Activated CD4-positive, alpha-beta T cell treated with anti-CD3 and anti-CD28 coated beads, Interleukin-2, amount 10 ng/mL, durations not matched to agents 7 days and 5 days (primary cell): ENCODE measurements around the gene TEX22. TPM values are rescaled to one million over a fixed set of nuclear protein-coding genes. Genes with fewer than 3 reads are reported as not detected.

Experiments
- CTCF ChIA-PET: fragments of 350-600 bp; sonication (Branson Sonifier 250); formaldehyde crosslinking; loops from one replicate; lab custom pipeline; 2021; ENCODE audit warnings: antibody characterized with exemption; lab: Charles Lee
- POLR2A ChIA-PET: fragments of 350-600 bp; sonication (Branson Sonifier 250); formaldehyde crosslinking; loops from one replicate; lab custom pipeline; 2021; ENCODE audit warnings: antibody characterized with exemption; lab: Charles Lee
- DNase-seq: peaks from one replicate; pipeline ENCODE4 v3.0.0-alpha.2; 2020
- H3K27ac Mint-ChIP-seq: one replicate; pipeline ENCODE4 v1.8.0; 2021; ENCODE audit warnings: mild to moderate bottlenecking, moderate library complexity, mixed read lengths
- H3K27me3 Mint-ChIP-seq: one replicate; pipeline ENCODE4 v1.8.0; 2021; ENCODE audit warnings: mixed read lengths
- H3K36me3 Mint-ChIP-seq: one replicate; pipeline ENCODE4 v1.8.0; 2021; ENCODE audit warnings: low read depth, mixed read lengths
- H3K4me1 Mint-ChIP-seq: one replicate; pipeline ENCODE4 v1.8.0; 2021; ENCODE audit warnings: mixed read lengths
- H3K4me3 Mint-ChIP-seq: one replicate; pipeline ENCODE4 v1.8.0; 2021; ENCODE audit warnings: mild to moderate bottlenecking, moderate library complexity, mixed read lengths
- H3K9me3 Mint-ChIP-seq: one replicate; pipeline ENCODE4 v1.8.0; 2021; ENCODE audit warnings: mixed read lengths
- total RNA-seq, 2 experiments: library from RNA; stranded (reverse); gene quantifications; one replicate each; pipeline ENCODE4 v1.2.3, GENCODE V29; 2021

Gene TEX22
- total RNA-seq, 2 experiments from 2014 or later = 2.8 to 3.9 TPM

DNA sequence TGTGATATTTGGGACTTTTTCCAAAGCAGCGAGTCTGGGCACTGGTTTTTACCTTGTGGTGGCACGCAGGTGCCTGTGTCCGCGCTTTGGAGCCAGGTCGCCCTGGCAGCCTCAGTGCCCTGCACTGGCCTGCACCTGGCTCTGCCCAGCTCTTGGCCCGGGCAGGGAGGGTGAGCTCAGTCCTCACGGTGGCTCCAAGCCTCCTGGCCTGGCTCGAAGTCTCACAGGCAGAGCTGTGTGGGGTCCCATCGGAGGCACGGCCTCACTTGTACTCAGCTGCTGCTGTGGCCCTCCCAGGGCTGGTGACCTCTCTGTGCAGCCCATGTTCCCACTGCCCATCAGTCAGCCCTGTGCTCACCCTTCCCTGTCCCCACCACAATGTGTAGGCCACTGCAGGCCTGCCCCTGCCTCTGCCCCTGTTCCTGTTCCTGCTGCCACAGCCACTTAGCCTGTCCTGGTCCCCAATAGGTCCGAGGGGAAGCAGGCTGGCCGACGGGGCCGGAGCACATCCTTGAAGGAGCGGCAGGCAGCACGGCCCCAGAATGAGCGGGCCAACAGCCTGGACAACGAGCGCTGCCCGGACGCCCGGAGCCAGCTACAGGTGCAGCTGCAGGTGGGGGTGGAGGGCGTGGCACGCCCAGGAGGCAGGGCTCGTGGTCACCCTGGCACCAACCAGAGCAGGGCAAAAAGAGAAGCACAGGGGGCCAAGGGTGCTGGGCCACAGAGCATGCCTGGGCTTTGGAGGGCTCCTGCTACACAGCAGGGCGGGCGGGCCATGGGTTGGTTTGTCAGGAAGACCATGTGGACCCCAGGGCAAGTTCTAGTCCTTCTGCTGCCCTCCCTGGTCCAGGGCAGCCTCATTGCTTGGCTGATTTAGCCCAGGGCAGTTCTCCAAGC lies 16.6 kb upstream of the TEX22 start:
- H3K27me3 Mint-ChIP-seq = no peaks in the 10 kb centered on the region
- ChIA-PET CTCF (interaction anchor here (0.6 to 2.5 kb wide), 2 partner anchors 11 to 12 kb away, joined by 3 to 10 read pairs; no protein-coding TSS in a partner anchor), POLR2A (no interaction called here)
- H3K4me3 Mint-ChIP-seq = no peak overlapping the region
- peaks cover 1% of the 10 kb centered on the region for H3K36me3 Mint-ChIP-seq
- H3K4me1 Mint-ChIP-seq = no peaks in the 10 kb centered on the region
- H3K9me3 Mint-ChIP-seq = no peaks in the 10 kb centered on the region
- DNase-seq = no peak
- no peak overlapping the region for H3K27ac Mint-ChIP-seq

GRCh38 chr14:105382343-105383082 lies 15.8 kb upstream of the TEX22 start:
- no peaks in the 10 kb centered on the region for H3K4me1 Mint-ChIP-seq
- no peak for DNase-seq
- peaks cover 1% of the 10 kb centered on the region for H3K36me3 Mint-ChIP-seq
- H3K27ac Mint-ChIP-seq = no peak overlapping the region
- H3K9me3 Mint-ChIP-seq = no peaks in the 10 kb centered on the region
- CTCF ChIA-PET = interaction anchor here (0.5 to 0.6 kb wide), 2 partner anchors 11 to 24 kb away, joined by 3 read pairs; no protein-coding TSS in a partner anchor
- POLR2A ChIA-PET = no interaction called here
- no peak overlapping the region for H3K4me3 Mint-ChIP-seq
- H3K27me3 Mint-ChIP-seq = no peaks in the 10 kb centered on the region

DNA sequence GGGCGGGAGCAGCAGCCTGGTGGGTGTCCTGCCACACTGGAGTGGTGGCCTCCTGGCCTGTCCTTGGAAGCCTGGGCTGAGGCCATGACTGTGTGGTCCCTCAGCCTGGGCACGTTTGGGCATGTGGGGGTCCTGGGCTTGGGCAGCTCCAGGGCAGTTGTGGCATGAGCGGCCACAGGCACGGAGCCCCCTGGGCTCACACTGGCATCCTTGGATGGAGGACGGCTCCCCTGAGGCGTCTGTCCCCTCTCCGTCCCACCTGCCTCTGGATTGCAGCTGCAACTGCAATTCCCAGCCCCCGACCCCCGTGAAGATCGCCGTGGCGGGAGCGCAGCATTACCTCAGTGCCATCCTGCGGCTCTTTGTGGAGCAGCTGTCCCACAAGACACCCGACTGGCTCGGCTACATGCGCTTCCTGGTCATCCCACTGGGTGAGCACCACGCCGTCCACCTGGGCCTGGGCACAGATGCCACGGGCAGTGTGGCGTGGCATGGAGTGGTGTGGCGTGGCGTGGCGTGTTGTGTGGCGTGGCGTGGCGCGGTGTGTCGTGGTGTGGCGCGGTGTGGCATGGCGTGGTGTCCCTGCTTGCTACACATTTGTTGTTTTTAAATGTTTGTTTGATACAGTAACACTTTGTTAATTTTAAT lies 15.1 kb upstream of the TEX22 start:
- no peaks in the 10 kb centered on the region for H3K4me1 Mint-ChIP-seq
- POLR2A ChIA-PET = no interaction called here

DNA sequence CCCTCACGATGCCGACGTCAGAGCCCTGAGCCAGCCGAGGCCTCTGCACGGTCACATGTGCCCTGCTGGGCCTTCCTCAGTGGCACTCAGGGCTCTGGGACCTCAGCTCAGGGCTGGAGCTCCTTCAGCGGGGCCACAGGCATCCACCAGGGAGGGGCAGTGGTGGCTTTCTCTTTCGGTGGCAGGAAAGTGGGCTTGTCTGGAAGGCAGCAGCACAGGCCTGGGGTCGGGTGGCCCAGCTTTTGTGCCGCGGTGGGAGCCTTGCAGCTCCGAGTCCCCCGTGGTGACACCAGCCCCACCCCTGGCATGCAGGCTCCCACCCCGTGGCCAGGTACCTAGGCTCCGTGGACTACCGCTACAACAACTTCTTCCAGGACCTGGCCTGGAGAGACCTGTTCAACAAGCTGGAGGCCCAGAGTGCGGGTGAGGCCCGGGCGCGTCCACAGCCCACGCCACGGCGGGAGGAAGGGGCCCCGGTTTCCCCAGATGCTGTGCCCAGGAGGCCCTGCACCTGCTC lies 14.2 kb upstream of the TEX22 start:
- no peak for DNase-seq
- no peaks in the 10 kb centered on the region for H3K27me3 Mint-ChIP-seq
- H3K27ac Mint-ChIP-seq = no peak overlapping the region
- no peaks in the 10 kb centered on the region for H3K4me1 Mint-ChIP-seq
- no peaks in the 10 kb centered on the region for H3K9me3 Mint-ChIP-seq
- H3K36me3 Mint-ChIP-seq = peaks cover 1% of the 10 kb centered on the region
- ChIA-PET POLR2A (no interaction called here), CTCF (interaction anchor here (1.2 to 1.8 kb wide), 3 partner anchors 64 to 331 kb away, joined by 3 to 4 read pairs (median 3); no protein-coding TSS in a partner anchor)
- H3K4me3 Mint-ChIP-seq = no peak overlapping the region

More for the DNA sequence above, 15.1 kb upstream of the TEX22 start:
- Mint-ChIP-seq H3K9me3 (no peaks in the 10 kb centered on the region), H3K27me3 (no peaks in the 10 kb centered on the region), H3K27ac (no peak overlapping the region), H3K4me3 (no peak overlapping the region), H3K36me3 (peaks cover 1% of the 10 kb centered on the region)
- CTCF ChIA-PET = interaction anchor here (1.8 kb wide), 1 partner anchor 107 kb away, joined by 4 read pairs; no protein-coding TSS in a partner anchor
- no peak for DNase-seq

DNA sequence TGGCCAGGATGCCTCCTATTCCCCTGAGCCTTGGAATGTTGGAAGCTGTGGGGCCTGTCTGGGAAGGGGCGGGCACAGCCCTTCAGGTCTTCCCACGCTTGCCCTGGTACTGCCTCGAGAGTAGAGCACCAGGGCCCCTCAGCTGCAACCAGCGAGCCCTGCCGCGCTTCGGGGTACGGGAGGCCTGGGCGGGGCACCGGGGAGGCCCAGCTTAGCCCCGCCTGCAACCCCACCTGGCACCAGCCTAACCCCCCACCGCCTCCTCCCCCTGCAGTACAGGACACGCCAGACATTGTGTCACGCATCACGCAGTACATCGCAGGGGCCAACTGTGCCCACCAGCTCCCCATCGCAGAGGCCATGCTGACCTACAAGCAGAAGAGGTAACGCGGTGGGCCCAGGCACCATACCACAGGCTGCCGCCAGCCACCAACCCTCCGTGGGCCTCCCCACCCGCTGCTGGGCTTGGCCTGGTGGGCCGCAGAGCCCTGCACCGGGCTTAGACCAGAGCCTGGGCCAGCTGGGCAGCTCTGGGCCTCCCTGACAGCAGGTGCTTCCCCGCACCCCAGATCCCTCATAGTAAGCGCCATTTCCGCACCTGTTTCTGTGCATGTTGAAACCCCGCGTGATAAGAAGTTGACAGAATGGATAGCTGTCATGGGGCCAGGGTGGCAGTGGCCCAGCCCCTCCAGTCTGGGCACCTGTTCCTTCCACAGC lies 13.6 kb upstream of the TEX22 start:
- no peak overlapping the region for H3K4me3 Mint-ChIP-seq
- H3K27ac Mint-ChIP-seq = no peak overlapping the region
- ChIA-PET POLR2A (no interaction called here), CTCF (interaction anchor here (1.2 to 1.8 kb wide), 3 partner anchors 64 to 331 kb away, joined by 3 to 4 read pairs (median 3); no protein-coding TSS in a partner anchor)
- no peaks in the 10 kb centered on the region for H3K27me3 Mint-ChIP-seq
- H3K4me1 Mint-ChIP-seq = peaks cover under 1% of the 10 kb centered on the region
- no peak for DNase-seq
- H3K36me3 Mint-ChIP-seq = peaks cover 1% of the 10 kb centered on the region
- H3K9me3 Mint-ChIP-seq = no peaks in the 10 kb centered on the region

- Mint-ChIP-seq H3K27ac (peak overlapping the region; percentile 75), H3K4me1 (peaks cover 5% of the 10 kb centered on the region), H3K9me3 (no peaks in the 10 kb centered on the region), H3K4me3 (no peak overlapping the region), H3K27me3 (no peaks in the 10 kb centered on the region), H3K36me3 (peaks cover 1% of the 10 kb centered on the region)
- ChIA-PET CTCF (interaction anchor here (1.2 kb wide), 2 partner anchors 63 to 332 kb away, joined by 3 read pairs; no protein-coding TSS in a partner anchor), POLR2A (no interaction called here)
- no peak for DNase-seq
Observed at GRCh38 chr14:105385322-105385637, 13.1 kb upstream of the TEX22 start.

GRCh38 chr14:105385698-105386365 lies 12.5 kb upstream of the TEX22 start:
- peaks cover 1% of the 10 kb centered on the region for H3K36me3 Mint-ChIP-seq
- no peak overlapping the region for H3K27ac Mint-ChIP-seq
- DNase-seq = no peak
- no peak overlapping the region for H3K4me3 Mint-ChIP-seq
- H3K9me3 Mint-ChIP-seq = no peaks in the 10 kb centered on the region
- POLR2A ChIA-PET = no interaction called here
- peaks cover 10% of the 10 kb centered on the region for H3K4me1 Mint-ChIP-seq
- no peaks in the 10 kb centered on the region for H3K27me3 Mint-ChIP-seq
- CTCF ChIA-PET = interaction anchor here (0.9 to 1.2 kb wide), 3 partner anchors 13 to 216 kb away, joined by 3 to 4 read pairs (median 3); no protein-coding TSS in a partner anchor

DNA sequence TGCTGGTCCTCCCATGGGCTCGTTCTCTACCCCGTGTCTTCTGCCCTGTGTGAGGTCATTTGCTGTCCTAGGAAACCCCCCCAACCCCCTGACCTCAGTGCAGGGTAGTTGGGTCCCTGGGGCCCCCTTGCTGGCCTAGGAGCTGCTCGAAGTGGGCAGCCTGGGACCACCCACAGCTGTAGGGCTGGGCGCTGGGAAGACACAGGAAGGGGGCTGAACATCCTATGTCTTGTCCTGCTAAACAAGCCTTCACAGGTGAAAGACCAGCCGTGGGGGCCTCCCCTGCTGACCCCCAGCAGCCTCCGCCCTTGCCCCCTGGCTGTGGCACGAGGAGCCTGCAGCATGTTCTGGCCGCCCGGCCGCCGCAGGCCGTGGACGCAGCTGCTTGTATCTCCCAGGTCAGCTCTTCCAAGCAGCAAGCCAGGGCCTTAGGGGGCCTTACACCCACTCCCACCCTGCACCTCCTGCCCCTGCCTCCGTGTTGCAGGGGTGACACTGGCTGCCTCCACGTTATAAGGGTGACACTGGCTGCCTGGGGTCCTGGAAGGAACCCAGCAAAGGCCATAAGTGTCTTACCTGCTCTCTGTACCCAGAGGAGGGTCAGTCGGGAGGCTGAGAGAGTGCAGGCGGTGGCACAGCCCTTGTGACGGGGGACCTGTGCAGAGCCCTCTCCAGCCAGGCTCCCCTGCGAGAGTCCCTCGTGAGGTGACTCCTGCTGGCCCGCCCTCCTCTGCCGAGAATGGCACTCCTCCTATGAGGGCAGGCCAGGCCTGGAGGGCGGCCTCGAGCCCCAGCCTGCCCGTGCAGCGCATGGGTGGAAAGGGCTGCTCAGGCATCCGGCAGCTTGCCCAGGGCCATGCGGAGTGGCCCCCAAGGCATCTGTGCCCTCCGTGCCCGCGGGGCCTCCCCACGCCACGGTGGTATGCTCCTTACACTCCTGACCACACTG lies 11.5 kb upstream of the TEX22 start:
- no peak for DNase-seq
- peaks cover 1% of the 10 kb centered on the region for H3K36me3 Mint-ChIP-seq
- ChIA-PET POLR2A (no interaction called here), CTCF (interaction anchor here (0.9 to 1.1 kb wide), 2 partner anchors 12 to 217 kb away, joined by 3 to 4 read pairs; no protein-coding TSS in a partner anchor)
- H3K9me3 Mint-ChIP-seq = no peaks in the 10 kb centered on the region
- no peak overlapping the region for H3K27ac Mint-ChIP-seq
- H3K27me3 Mint-ChIP-seq = no peaks in the 10 kb centered on the region
- H3K4me1 Mint-ChIP-seq = peaks cover 12% of the 10 kb centered on the region
- H3K4me3 Mint-ChIP-seq = no peak overlapping the region

GRCh38 chr14:105387530-105387922 lies 10.8 kb upstream of the TEX22 start:
- no peak overlapping the region for H3K4me3 Mint-ChIP-seq

GRCh38 chr14:105388110-105388951 lies 10.0 kb upstream of the TEX22 start:
- H3K36me3 Mint-ChIP-seq = peaks cover 1% of the 10 kb centered on the region
- H3K27me3 Mint-ChIP-seq = no peaks in the 10 kb centered on the region
- peak overlapping the region; percentile 66 for H3K27ac Mint-ChIP-seq
- no peak overlapping the region for H3K4me3 Mint-ChIP-seq
- no peaks in the 10 kb centered on the region for H3K9me3 Mint-ChIP-seq
- ChIA-PET CTCF (interaction anchor here (2.3 kb wide), 1 partner anchor 17 kb away, joined by 10 read pairs; no protein-coding TSS in a partner anchor), POLR2A (no interaction called here)
- DNase-seq = no peak
- H3K4me1 Mint-ChIP-seq = peaks cover 12% of the 10 kb centered on the region

More at GRCh38 chr14:105387530-105387922, 10.8 kb upstream of the TEX22 start:
- Mint-ChIP-seq H3K4me1 (peaks cover 12% of the 10 kb centered on the region), H3K27me3 (no peaks in the 10 kb centered on the region), H3K36me3 (peaks cover 1% of the 10 kb centered on the region), H3K9me3 (no peaks in the 10 kb centered on the region), H3K27ac (no peak overlapping the region)
- no peak for DNase-seq
- CTCF ChIA-PET = no interaction called here
- POLR2A ChIA-PET = no interaction called here
